Tibial nerve (tissue), 4 donors: ENCODE measurements around the gene PLEKHA6.

Source experiments
- CTCF ChIP-seq, 5 experiments: fragments of 200-600 bp in 3 of 5; fragments of 450-650 bp in 2 of 5; sonication (generic) in 3 of 5; IDR thresholded peaks; one replicate each; pipeline ENCODE4 v1.5.1; 2016 to 2019; ENCODE audit warnings: antibody characterized with exemption in 5 of 5, mild to moderate bottlenecking in 3 of 5, moderate library complexity in 2 of 5
- EP300 ChIP-seq, 2 donors: sonication (generic); formaldehyde crosslinking; IDR thresholded peaks; one replicate each; pipeline ENCODE4 v1.6.1; 2017; ENCODE audit warnings: antibody characterized with exemption in 2 of 2, mild to moderate bottlenecking in 1 of 2

GRCh38 chr1:204383163-204383904 is 23.6 kb upstream of the PLEKHA6 start:
- TF ChIP-seq EP300 (IDR thresholded peaks at IDR 0.05) = no peak
- TF ChIP-seq CTCF (IDR thresholded peaks at IDR 0.05) = no peak
